Neural progenitor cell (in vitro differentiated cells): Measurements from ENCODE around the gene METRNL.

Experiments
- CTCF ChIP-seq: fragments of 200-600 bp; sonication (generic); IDR thresholded peaks from 2 replicates; pipeline ENCODE4 v1.5.1; 2017; ENCODE audit warnings: antibody characterized with exemption, mild to moderate bottlenecking
- EZH2phosphoT487 ChIP-seq: fragments of 200-600 bp; sonication (generic); IDR thresholded peaks from 2 replicates; pipeline ENCODE4 v1.6.1; 2017; ENCODE audit warnings: antibody characterized with exemption

- no peak for TF ChIP-seq EZH2phosphoT487
- no peak for TF ChIP-seq CTCF
Observed at GRCh38 chr17:83094291-83094690, 14.9 kb downstream of the METRNL start.
